GM06990 (cell line): Measurements from ENCODE around the gene FBXW2.

Source experiments
- DNase-seq: peaks from one replicate; pipeline ENCODE4 v3.0.0-alpha.2; 2011; ENCODE audit not compliant: insufficient read length; ENCODE audit errors: extremely low read depth
- H3K27me3 ChIP-seq: replicated peaks from 2 replicates; pipeline ENCODE4 v1.6.0; 2011; ENCODE audit warnings: low read length; ENCODE audit not compliant: control insufficient read depth, insufficient read depth
- H3K36me3 ChIP-seq: 2 replicates; pipeline ENCODE4 v1.5.1; 2011; ENCODE audit warnings: low read length; ENCODE audit not compliant: control insufficient read depth, insufficient read depth
- H3K4me3 ChIP-seq: replicated peaks from 2 replicates; pipeline ENCODE4 v1.5.1; 2011; ENCODE audit warnings: low read depth, mild to moderate bottlenecking, control low read depth, low read length
- CTCF ChIP-seq: IDR thresholded peaks from 2 replicates; pipeline ENCODE4 v1.5.1; 2011; ENCODE audit warnings: low read length, control low read depth, mild to moderate bottlenecking, inconsistent platforms; ENCODE audit not compliant: insufficient read depth, poor library complexity, severe bottlenecking

Gene FBXW2

GRCh38 chr9:120741701-120742100 is 51.5 kb downstream of the FBXW2 start:
- H3K36me3 ChIP-seq: no peaks in the 10 kb centered on the region
- no peak overlapping the region for H3K4me3 ChIP-seq
- no peaks in the 10 kb centered on the region for H3K27me3 ChIP-seq
- DNase-seq: no peak
- no peak for TF ChIP-seq CTCF

- H3K4me3 ChIP-seq: no peak overlapping the region
- H3K36me3 ChIP-seq: no peaks in the 10 kb centered on the region
- no peak for TF ChIP-seq CTCF
- no peak for DNase-seq
- H3K27me3 ChIP-seq: no peaks in the 10 kb centered on the region
Observed at GRCh38 chr9:120741191-120741590, 52.0 kb downstream of the FBXW2 start.

- no peaks in the 10 kb centered on the region for H3K27me3 ChIP-seq
- no peak for TF ChIP-seq CTCF
- DNase-seq: no peak
- H3K4me3 ChIP-seq: no peak overlapping the region
- no peaks in the 10 kb centered on the region for H3K36me3 ChIP-seq
Observed at GRCh38 chr9:120740132-120740531, 53.1 kb downstream of the FBXW2 start.

- Histone ChIP-seq H3K27me3 (no peaks in the 10 kb centered on the region), H3K36me3 (no peaks in the 10 kb centered on the region), H3K4me3 (no peak overlapping the region)
- no peak for DNase-seq
- TF ChIP-seq CTCF: no peak
Observed at GRCh38 chr9:120737416-120738165, 55.6 kb downstream of the FBXW2 start.

GRCh38 chr9:120736881-120737280 is 56.3 kb downstream of the FBXW2 start:
- no peaks in the 10 kb centered on the region for H3K36me3 ChIP-seq

More at GRCh38 chr9:120736881-120737280, 56.3 kb downstream of the FBXW2 start:
- DNase-seq: no peak
- no peak for TF ChIP-seq CTCF
- no peak overlapping the region for H3K4me3 ChIP-seq
- H3K27me3 ChIP-seq: no peaks in the 10 kb centered on the region
